Brain pericyte (primary cell): ENCODE measurements around the gene SLC38A8.

Source experiments
- DNase-seq: peaks from one replicate; pipeline ENCODE4 v3.0.0-alpha.2; 2012; ENCODE audit warnings: low read depth, low spot score

Gene SLC38A8

GRCh38 chr16:84042308-84042878 lies at the start of gene SLC38A8:
SLC38A8 (minus strand) TSS chr16:84042795; CDS start chr16:84042157, 638 bp downstream.
- no peak for DNase-seq

- DNase-seq = no peak
Observed at GRCh38 chr16:84091460-84091859, 48.9 kb upstream of the SLC38A8 start.

GRCh38 chr16:84090211-84090610 lies 47.6 kb upstream of the SLC38A8 start:
- no peak for DNase-seq

GRCh38 chr16:84088695-84089395 lies 46.2 kb upstream of the SLC38A8 start:
- no peak for DNase-seq

GRCh38 chr16:84087466-84088151 lies 45.0 kb upstream of the SLC38A8 start:
- DNase-seq = no peak

GRCh38 chr16:84087001-84087400 lies 44.4 kb upstream of the SLC38A8 start:
- DNase-seq = no peak

- DNase-seq = no peak
Observed at GRCh38 chr16:84086341-84086740, 43.7 kb upstream of the SLC38A8 start.

- DNase-seq = no peak
Observed at GRCh38 chr16:84085773-84086172, 43.2 kb upstream of the SLC38A8 start.

GRCh38 chr16:84085271-84085667 lies 42.7 kb upstream of the SLC38A8 start:
- no peak for DNase-seq

- no peak for DNase-seq
Observed at GRCh38 chr16:84084570-84085270, 42.1 kb upstream of the SLC38A8 start.

GRCh38 chr16:84082835-84083569 lies 40.4 kb upstream of the SLC38A8 start:
- DNase-seq = no peak

GRCh38 chr16:84082110-84082509 lies 39.5 kb upstream of the SLC38A8 start:
- no peak for DNase-seq

- no peak for DNase-seq
Observed at GRCh38 chr16:84081446-84081989, 38.9 kb upstream of the SLC38A8 start.

GRCh38 chr16:84080813-84081212 lies 38.2 kb upstream of the SLC38A8 start:
- no peak for DNase-seq

- no peak for DNase-seq
Observed at GRCh38 chr16:84080378-84080777, 37.8 kb upstream of the SLC38A8 start.

GRCh38 chr16:84079664-84080063 lies 37.1 kb upstream of the SLC38A8 start:
- no peak for DNase-seq

GRCh38 chr16:84075376-84075775 lies 32.8 kb upstream of the SLC38A8 start:
- no peak for DNase-seq

- no peak for DNase-seq
Observed at GRCh38 chr16:84074721-84075120, 32.1 kb upstream of the SLC38A8 start.

- no peak for DNase-seq
Observed at GRCh38 chr16:84072014-84072413, 29.4 kb upstream of the SLC38A8 start.

- DNase-seq = no peak
Observed at GRCh38 chr16:84071121-84071520, 28.5 kb upstream of the SLC38A8 start.

GRCh38 chr16:84069540-84069939 lies 26.9 kb upstream of the SLC38A8 start:
- no peak for DNase-seq
